Stimulated activated CD8-positive, alpha-beta memory T cell treated with anti-CD3 and anti-CD28 coated beads, Interleukin-7, amount 100 ng/mL, for 48 hours (primary cell): ENCODE results near the gene ZNF213.
"Not testable (repeated sequence)": the region's sequence is repeated elsewhere in the genome, so short reads cannot be mapped to it uniquely, and the experiment has no call there.

Source experiments
- DNase-seq, 2 donors: peaks; one replicate each; pipeline ENCODE4 v3.0.0-alpha.2; 2020; ENCODE audit warnings: low read depth in 1 of 2; ENCODE audit errors: extremely low read depth in 1 of 2

ZNF213 gene

GRCh38 chr16:3148256-3149192 is 13.7 kb downstream of the ZNF213 start:
- no peak for DNase-seq

GRCh38 chr16:3149193-3149530 is 14.3 kb downstream of the ZNF213 start:
- DNase-seq = no peak

- DNase-seq = no peak
Observed at GRCh38 chr16:3149630-3150345, 15.0 kb downstream of the ZNF213 start.

- DNase-seq = peak; percentile 93 to 97
Observed at GRCh38 chr16:3150346-3151218, 15.8 kb downstream of the ZNF213 start.

- no peak for DNase-seq
Observed at GRCh38 chr16:3152027-3152276, 17.1 kb downstream of the ZNF213 start.

- DNase-seq = peak; percentile 82 to 84
Observed at GRCh38 chr16:3152277-3152990, 17.6 kb downstream of the ZNF213 start.

GRCh38 chr16:3152991-3153368 is 18.2 kb downstream of the ZNF213 start:
- no peak for DNase-seq

- no peak for DNase-seq
Observed at GRCh38 chr16:3155181-3155580, 20.4 kb downstream of the ZNF213 start.

GRCh38 chr16:3155972-3156371 is 21.1 kb downstream of the ZNF213 start:
- no peak for DNase-seq

- no peak for DNase-seq
Observed at GRCh38 chr16:3157229-3158025, 22.6 kb downstream of the ZNF213 start.

- no peak for DNase-seq
Observed at GRCh38 chr16:3158026-3158509, 23.2 kb downstream of the ZNF213 start.

GRCh38 chr16:3158510-3159314 is 23.9 kb downstream of the ZNF213 start:
- peak; percentile 76 to 79 for DNase-seq

- DNase-seq = no peak
Observed at GRCh38 chr16:3161235-3162018, 26.6 kb downstream of the ZNF213 start.

- no peak for DNase-seq
Observed at GRCh38 chr16:3164121-3164991, 29.5 kb downstream of the ZNF213 start.

- no peak for DNase-seq
Observed at GRCh38 chr16:3165111-3165822, 30.4 kb downstream of the ZNF213 start.

- DNase-seq = no peak
Observed at GRCh38 chr16:3166505-3166886, 31.7 kb downstream of the ZNF213 start.

GRCh38 chr16:3168729-3169128 is 33.9 kb downstream of the ZNF213 start:
- DNase-seq = not testable (repeated sequence)
